K562 (cell line): ENCODE data around the gene PDIA5.
A peak's percentile ranks its signal among the peaks of the same experiment; 100 is the strongest.

Source experiments
- ATF3 ChIP-seq, 2 experiments: fragments of 450-650 bp in 1 of 2; sonication (generic) in 1 of 2; formaldehyde crosslinking in 1 of 2; IDR thresholded peaks in 1 of 2; conservative IDR thresholded peaks in 1 of 2; 2 replicates each; pipeline versions ENCODE4 v1.6.1 to v1.8.1; 2016 to 2023; ENCODE audit warnings: mild to moderate bottlenecking in 2 of 2, moderate library complexity in 2 of 2, inconsistent platforms in 1 of 2, missing genetic modification reagents in 1 of 2
- BHLHE40 ChIP-seq: IDR thresholded peaks from 2 replicates; pipeline ENCODE4 v1.6.1; 2011; ENCODE audit warnings: low read length, improper control_type of control experiment
- E2F6 ChIP-seq, 2 experiments: IDR thresholded peaks; 2 replicates each; pipeline ENCODE4 v1.6.1; 2011; ENCODE audit warnings: borderline replicate concordance in 1 of 2, control low read depth in 1 of 2, low read depth in 1 of 2, low read length in 1 of 2, mild to moderate bottlenecking in 1 of 2, mixed read lengths in 1 of 2, moderate library complexity in 1 of 2; ENCODE audit not compliant: insufficient read depth in 1 of 2, insufficient read length in 1 of 2, poor library complexity in 1 of 2, severe bottlenecking in 1 of 2; ENCODE audit errors: extremely low read depth in 1 of 2
- EGR1 ChIP-seq: fragments of 450-650 bp; conservative IDR thresholded peaks from 2 replicates; pipeline ENCODE4 v1.6.1; 2017; ENCODE audit warnings: mild to moderate bottlenecking
- EZH2 ChIP-seq: IDR thresholded peaks from 2 replicates; pipeline ENCODE4 v1.6.1; 2012; ENCODE audit warnings: low read depth, mild to moderate bottlenecking, inconsistent platforms, low read length, borderline replicate concordance
- HDAC2 ChIP-seq: fragments of 450-650 bp; IDR thresholded peaks from 2 replicates; pipeline ENCODE4 v1.6.1; 2016; ENCODE audit warnings: mild to moderate bottlenecking
- POLR2AphosphoS2 ChIP-seq: IDR thresholded peaks from 2 replicates; pipeline ENCODE4 v1.6.1; 2012; ENCODE audit warnings: low read length, improper control_type of control experiment
- POLR2AphosphoS5 ChIP-seq: IDR thresholded peaks from 2 replicates; pipeline ENCODE4 v1.6.1; 2011; ENCODE audit warnings: mild to moderate bottlenecking, low read depth, low read length, moderate library complexity; ENCODE audit not compliant: control insufficient read depth, insufficient read depth
- PTRF ChIP-seq: fragments of 450-650 bp; IDR thresholded peaks from 2 replicates; pipeline ENCODE4 v1.6.1; 2016; ENCODE audit warnings: mild to moderate bottlenecking, missing genetic modification characterization, missing compliant biosample characterization
- SIN3A ChIP-seq, 2 experiments: fragments of 150-350 bp in 1 of 2; IDR thresholded peaks; 2 replicates each; pipeline ENCODE4 v1.6.1; 2011 to 2016; ENCODE audit warnings: borderline replicate concordance in 2 of 2, low read depth in 2 of 2, low read length in 2 of 2, mild to moderate bottlenecking in 2 of 2, moderate library complexity in 2 of 2; ENCODE audit not compliant: control insufficient read depth in 1 of 2
- SP2 ChIP-seq: IDR thresholded peaks from 2 replicates; pipeline ENCODE4 v1.6.1; 2011; ENCODE audit warnings: mild to moderate bottlenecking, low read depth, low read length, moderate library complexity; ENCODE audit not compliant: poor library complexity, severe bottlenecking; ENCODE audit errors: extremely low read depth
- TF ChIP-seq, protein P1 (sequence below), 3 experiments: IDR thresholded peaks in 2 of 3; conservative IDR thresholded peaks in 1 of 3; 2 replicates each; pipeline ENCODE4 v1.5.1; 2011 to 2012; ENCODE audit warnings: low read length in 3 of 3, mild to moderate bottlenecking in 3 of 3, control low read depth in 2 of 3, improper control_type of control experiment in 1 of 3, inconsistent platforms in 1 of 3, low read depth in 1 of 3, mixed read lengths in 1 of 3, moderate library complexity in 1 of 3; ENCODE audit not compliant: insufficient read depth in 2 of 3
- TF ChIP-seq, protein P2 (sequence below): sonication (generic); formaldehyde crosslinking; IDR thresholded peaks from 2 replicates; pipeline ENCODE4 v1.8.1; 2023; ENCODE audit warnings: mild to moderate bottlenecking, missing genetic modification reagents
- TF ChIP-seq, protein P3 (sequence below): fragments of 250-450 bp; sonication (Bioruptor Pico); IDR thresholded peaks from 2 replicates; pipeline ENCODE4 v1.5.0; 2021; ENCODE audit warnings: mild to moderate bottlenecking, borderline replicate concordance

DNA sequence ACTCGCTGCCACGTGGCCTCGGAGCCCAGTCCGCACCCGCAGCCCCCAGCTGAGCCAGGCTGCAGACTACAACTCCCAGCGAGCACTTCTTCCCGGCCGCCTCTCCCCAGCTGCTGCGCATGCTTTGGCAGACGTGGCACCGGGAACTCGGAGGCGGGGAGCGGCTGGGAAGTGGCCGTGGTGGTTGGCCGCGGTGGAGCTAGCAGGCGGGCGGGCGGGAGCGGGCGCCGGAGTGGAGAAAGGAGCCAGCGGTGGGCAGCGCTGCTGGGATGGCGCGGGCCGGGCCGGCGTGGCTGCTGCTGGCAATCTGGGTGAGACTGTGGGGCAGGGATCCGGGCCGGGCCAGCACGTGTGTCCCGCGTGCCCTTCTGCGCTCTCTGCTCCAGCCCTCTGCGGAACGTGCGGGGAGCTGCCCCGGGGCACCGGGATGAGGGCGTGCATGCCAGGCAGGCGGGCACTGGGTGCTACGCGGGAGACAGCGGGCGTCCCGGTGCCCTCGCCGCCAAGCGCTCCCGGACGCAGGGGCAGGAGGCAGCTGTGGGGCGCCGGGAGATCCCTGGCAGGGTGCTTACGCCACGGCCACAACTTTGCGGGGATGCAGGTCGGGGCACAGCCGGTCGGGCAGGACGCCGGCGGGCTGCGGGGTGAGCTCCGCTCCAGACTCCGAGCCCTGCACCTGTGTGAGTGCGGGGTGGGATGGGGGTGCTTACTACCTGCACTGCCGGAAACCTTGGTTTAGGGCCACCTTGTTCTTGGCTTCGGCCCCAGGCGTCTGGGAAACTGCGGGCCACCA is at the start of gene PDIA5:
- 0 out of 2 replicates have a peak, but pooled peaks have one; percentile 28 for TF ChIP-seq HDAC2
- TF ChIP-seq EZH2 = no peak
- TF ChIP-seq, protein P1, sequence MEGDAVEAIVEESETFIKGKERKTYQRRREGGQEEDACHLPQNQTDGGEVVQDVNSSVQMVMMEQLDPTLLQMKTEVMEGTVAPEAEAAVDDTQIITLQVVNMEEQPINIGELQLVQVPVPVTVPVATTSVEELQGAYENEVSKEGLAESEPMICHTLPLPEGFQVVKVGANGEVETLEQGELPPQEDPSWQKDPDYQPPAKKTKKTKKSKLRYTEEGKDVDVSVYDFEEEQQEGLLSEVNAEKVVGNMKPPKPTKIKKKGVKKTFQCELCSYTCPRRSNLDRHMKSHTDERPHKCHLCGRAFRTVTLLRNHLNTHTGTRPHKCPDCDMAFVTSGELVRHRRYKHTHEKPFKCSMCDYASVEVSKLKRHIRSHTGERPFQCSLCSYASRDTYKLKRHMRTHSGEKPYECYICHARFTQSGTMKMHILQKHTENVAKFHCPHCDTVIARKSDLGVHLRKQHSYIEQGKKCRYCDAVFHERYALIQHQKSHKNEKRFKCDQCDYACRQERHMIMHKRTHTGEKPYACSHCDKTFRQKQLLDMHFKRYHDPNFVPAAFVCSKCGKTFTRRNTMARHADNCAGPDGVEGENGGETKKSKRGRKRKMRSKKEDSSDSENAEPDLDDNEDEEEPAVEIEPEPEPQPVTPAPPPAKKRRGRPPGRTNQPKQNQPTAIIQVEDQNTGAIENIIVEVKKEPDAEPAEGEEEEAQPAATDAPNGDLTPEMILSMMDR (IDR thresholded peaks at IDR 0.05 in 2 of 3, conservative IDR thresholded peaks at IDR 0.05 in 1 of 3; ENCODE audit: insufficient read depth in 2 of 3, low read depth in 1 of 3, low read length in 3 of 3) = no peak
- TF ChIP-seq SP2 = no peak
- TF ChIP-seq E2F6 (IDR thresholded peaks at IDR 0.05; ENCODE audit: borderline replicate concordance in 1 of 2, extremely low read depth in 1 of 2, insufficient read depth in 1 of 2, insufficient read length in 1 of 2, low read depth in 1 of 2, low read length in 1 of 2, poor library complexity in 1 of 2, severe bottlenecking in 1 of 2) = peak; percentile 92 to 94
- peak; percentile 48 to 69; a peak in 2 of 4 replicates for TF ChIP-seq SIN3A (IDR thresholded peaks at IDR 0.05; ENCODE audit: borderline replicate concordance in 2 of 2, control insufficient read depth in 1 of 2, low read depth in 2 of 2, low read length in 2 of 2)
- TF ChIP-seq, protein P2, sequence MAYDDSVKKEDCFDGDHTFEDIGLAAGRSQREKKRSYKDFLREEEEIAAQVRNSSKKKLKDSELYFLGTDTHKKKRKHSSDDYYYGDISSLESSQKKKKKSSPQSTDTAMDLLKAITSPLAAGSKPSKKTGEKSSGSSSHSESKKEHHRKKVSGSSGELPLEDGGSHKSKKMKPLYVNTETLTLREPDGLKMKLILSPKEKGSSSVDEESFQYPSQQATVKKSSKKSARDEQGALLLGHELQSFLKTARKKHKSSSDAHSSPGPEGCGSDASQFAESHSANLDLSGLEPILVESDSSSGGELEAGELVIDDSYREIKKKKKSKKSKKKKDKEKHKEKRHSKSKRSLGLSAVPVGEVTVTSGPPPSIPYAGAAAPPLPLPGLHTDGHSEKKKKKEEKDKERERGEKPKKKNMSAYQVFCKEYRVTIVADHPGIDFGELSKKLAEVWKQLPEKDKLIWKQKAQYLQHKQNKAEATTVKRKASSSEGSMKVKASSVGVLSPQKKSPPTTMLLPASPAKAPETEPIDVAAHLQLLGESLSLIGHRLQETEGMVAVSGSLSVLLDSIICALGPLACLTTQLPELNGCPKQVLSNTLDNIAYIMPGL (CRISPR knock-in tag) = no peak
- TF ChIP-seq POLR2AphosphoS5 = no peak
- TF ChIP-seq BHLHE40 = peak; percentile 38
- TF ChIP-seq, protein P3, sequence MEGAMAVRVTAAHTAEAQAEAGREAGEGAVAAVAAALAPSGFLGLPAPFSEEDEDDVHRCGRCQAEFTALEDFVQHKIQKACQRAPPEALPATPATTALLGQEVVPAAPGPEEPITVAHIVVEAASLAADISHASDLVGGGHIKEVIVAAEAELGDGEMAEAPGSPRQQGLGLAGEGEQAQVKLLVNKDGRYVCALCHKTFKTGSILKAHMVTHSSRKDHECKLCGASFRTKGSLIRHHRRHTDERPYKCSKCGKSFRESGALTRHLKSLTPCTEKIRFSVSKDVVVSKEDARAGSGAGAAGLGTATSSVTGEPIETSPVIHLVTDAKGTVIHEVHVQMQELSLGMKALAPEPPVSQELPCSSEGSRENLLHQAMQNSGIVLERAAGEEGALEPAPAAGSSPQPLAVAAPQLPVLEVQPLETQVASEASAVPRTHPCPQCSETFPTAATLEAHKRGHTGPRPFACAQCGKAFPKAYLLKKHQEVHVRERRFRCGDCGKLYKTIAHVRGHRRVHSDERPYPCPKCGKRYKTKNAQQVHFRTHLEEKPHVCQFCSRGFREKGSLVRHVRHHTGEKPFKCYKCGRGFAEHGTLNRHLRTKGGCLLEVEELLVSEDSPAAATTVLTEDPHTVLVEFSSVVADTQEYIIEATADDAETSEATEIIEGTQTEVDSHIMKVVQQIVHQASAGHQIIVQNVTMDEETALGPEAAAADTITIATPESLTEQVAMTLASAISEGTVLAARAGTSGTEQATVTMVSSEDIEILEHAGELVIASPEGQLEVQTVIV (CRISPR knock-in tag) = no peak
- no peak for TF ChIP-seq ATF3 (IDR thresholded peaks at IDR 0.05)
- no peak for TF ChIP-seq ATF3 (CRISPR knock-in tag; conservative IDR thresholded peaks at IDR 0.05)
- TF ChIP-seq PTRF (tag) = no peak
- no peak for TF ChIP-seq POLR2AphosphoS2
- TF ChIP-seq EGR1 = 0 out of 2 replicates have a peak, but pooled peaks have one; percentile 18
